Activated gamma-delta T cell treated with Interleukin-2 at 50 U/mL for 16 hours (primary cell): ENCODE results near the gene ZNF714.

Experiments
- DNase-seq: peaks from one replicate; pipeline ENCODE4 v3.0.0-alpha.2; 2020

Gene ZNF714

GRCh38 chr19:21082011-21082975 is at the start of gene ZNF714:
TSS of gene ZNF714 (plus strand) at chr19:21082203. CDS start at chr19:21098269, 16,066 bp downstream.
- DNase-seq = peak; percentile 68

- DNase-seq = no peak
Observed at GRCh38 chr19:21045028-21045427, 37.0 kb upstream of the ZNF714 start.

- no peak for DNase-seq
Observed at GRCh38 chr19:21046489-21046888, 35.5 kb upstream of the ZNF714 start.

- no peak for DNase-seq
Observed at GRCh38 chr19:21047716-21048115, 34.3 kb upstream of the ZNF714 start.

- no peak for DNase-seq
Observed at GRCh38 chr19:21052902-21053301, 29.1 kb upstream of the ZNF714 start.

- no peak for DNase-seq
Observed at GRCh38 chr19:21065336-21065735, 16.7 kb upstream of the ZNF714 start.

GRCh38 chr19:21084343-21084742 is 2.3 kb downstream of the ZNF714 start:
- no peak for DNase-seq

- DNase-seq = no peak
Observed at GRCh38 chr19:21087871-21088270, 5.9 kb downstream of the ZNF714 start.

GRCh38 chr19:21092109-21092508 is 10.1 kb downstream of the ZNF714 start:
- DNase-seq = no peak

GRCh38 chr19:21094347-21095025 is 12.5 kb downstream of the ZNF714 start:
- DNase-seq = no peak

- DNase-seq = no peak
Observed at GRCh38 chr19:21098291-21098690, 16.3 kb downstream of the ZNF714 start.

GRCh38 chr19:21101521-21102242 is 19.7 kb downstream of the ZNF714 start:
- no peak for DNase-seq

GRCh38 chr19:21109116-21109515 is 27.1 kb downstream of the ZNF714 start:
- no peak for DNase-seq

GRCh38 chr19:21110183-21110582 is 28.2 kb downstream of the ZNF714 start:
- no peak for DNase-seq

- DNase-seq = no peak
Observed at GRCh38 chr19:21115430-21115829, 33.4 kb downstream of the ZNF714 start.

GRCh38 chr19:21117041-21117907 is 35.3 kb downstream of the ZNF714 start:
- no peak for DNase-seq

GRCh38 chr19:21126078-21126477 is 44.1 kb downstream of the ZNF714 start:
- no peak for DNase-seq

- DNase-seq = no peak
Observed at GRCh38 chr19:21127001-21127400, 45.0 kb downstream of the ZNF714 start.

GRCh38 chr19:21127898-21128297 is 45.9 kb downstream of the ZNF714 start:
- no peak for DNase-seq

GRCh38 chr19:21128901-21129698 is 47.1 kb downstream of the ZNF714 start:
- DNase-seq = no peak

GRCh38 chr19:21130097-21130775 is 48.2 kb downstream of the ZNF714 start:
- no peak for DNase-seq
